Liver (tissue), 9 donors: ENCODE data around the gene STARD3. TPM values are rescaled to one million over a fixed set of nuclear protein-coding genes. Genes with fewer than 3 reads are reported as not detected.

Experiments used
- DNase-seq: peaks from one replicate; pipeline ENCODE4 v3.0.0-alpha.2; 2017; ENCODE audit warnings: low spot score
- H3K27ac ChIP-seq, 2 donors: one replicate each; pipeline ENCODE4 v1.7.0; 2013; ENCODE audit warnings: inconsistent platforms in 2 of 2, low read length in 2 of 2, control low read depth in 1 of 2, low read depth in 1 of 2, mild to moderate bottlenecking in 1 of 2
- H3K27me3 ChIP-seq, 4 donors: one replicate each; pipeline versions ENCODE4 v1.6.1 to v1.7.0; 2013; ENCODE audit warnings: low read length in 3 of 4, inconsistent platforms in 1 of 4, mild to moderate bottlenecking in 1 of 4, moderate library complexity in 1 of 4; ENCODE audit not compliant: control insufficient read depth in 4 of 4, insufficient read depth in 4 of 4
- H3K36me3 ChIP-seq, 4 donors: one replicate each; pipeline versions ENCODE4 v1.6.1 to v1.7.0; 2013; ENCODE audit warnings: low read length in 3 of 4, mild to moderate bottlenecking in 3 of 4, low read depth in 1 of 4, moderate library complexity in 1 of 4; ENCODE audit not compliant: control insufficient read depth in 4 of 4, insufficient read depth in 3 of 4
- H3K4me1 ChIP-seq, 4 donors: one replicate each; pipeline versions ENCODE4 v1.6.1 to v1.7.0; 2013; ENCODE audit warnings: low read length in 3 of 4, mild to moderate bottlenecking in 3 of 4, moderate library complexity in 1 of 4; ENCODE audit not compliant: control insufficient read depth in 4 of 4, insufficient read depth in 4 of 4
- H3K4me3 ChIP-seq, 3 donors: one replicate each; pipeline versions ENCODE4 v1.6.1 to v1.7.0; 2013; ENCODE audit warnings: low read length in 3 of 3, control low read depth in 1 of 3, low read depth in 1 of 3, mild to moderate bottlenecking in 1 of 3
- H3K9ac ChIP-seq, 2 donors: one replicate each; pipeline ENCODE4 v1.7.0; 2013; ENCODE audit warnings: low read length in 2 of 2, mild to moderate bottlenecking in 2 of 2, moderate library complexity in 2 of 2, control low read depth in 1 of 2, low read depth in 1 of 2
- H3K9me3 ChIP-seq, 4 donors: one replicate each; pipeline versions ENCODE4 v1.6.1 to v1.7.0; 2013; ENCODE audit warnings: low read length in 3 of 4; ENCODE audit not compliant: control insufficient read depth in 4 of 4
- EGR1 ChIP-seq, 2 donors: IDR thresholded peaks; 2 replicates each; pipeline ENCODE4 v1.6.1; 2016 to 2018; ENCODE audit warnings: antibody characterized with exemption in 2 of 2, low read depth in 2 of 2
- FOXA1 ChIP-seq: IDR thresholded peaks from 2 replicates; pipeline ENCODE4 v1.6.1; 2016; ENCODE audit warnings: antibody characterized with exemption
- GABPA ChIP-seq, 2 donors: IDR thresholded peaks in 1 of 2; conservative IDR thresholded peaks in 1 of 2; 2 replicates each; pipeline ENCODE4 v1.6.1; 2016; ENCODE audit warnings: antibody characterized with exemption in 2 of 2, mild to moderate bottlenecking in 1 of 2, moderate library complexity in 1 of 2
- HNF4A ChIP-seq, 2 donors: conservative IDR thresholded peaks; 2 replicates each; pipeline ENCODE4 v1.6.1; 2016; ENCODE audit warnings: antibody characterized with exemption in 2 of 2, mild to moderate bottlenecking in 2 of 2
- HNF4G ChIP-seq: IDR thresholded peaks from 2 replicates; pipeline ENCODE4 v1.6.1; 2016; ENCODE audit warnings: antibody characterized with exemption
- JUND ChIP-seq, 2 donors: IDR thresholded peaks; 2 replicates each; pipeline ENCODE4 v1.6.1; 2016; ENCODE audit warnings: antibody characterized with exemption in 2 of 2
- NR2F2 ChIP-seq: IDR thresholded peaks from 2 replicates; pipeline ENCODE4 v1.6.1; 2016; ENCODE audit warnings: antibody characterized with exemption
- RAD21 ChIP-seq, 2 donors: IDR thresholded peaks; 2 replicates each; pipeline ENCODE4 v1.6.1; 2016; ENCODE audit warnings: antibody characterized with exemption in 2 of 2, mild to moderate bottlenecking in 2 of 2
- RXRA ChIP-seq, 2 donors: IDR thresholded peaks; 2 replicates each; pipeline ENCODE4 v1.6.1; 2017 to 2018; ENCODE audit warnings: antibody characterized with exemption in 2 of 2, mild to moderate bottlenecking in 1 of 2
- TAF1 ChIP-seq: conservative IDR thresholded peaks from 2 replicates; pipeline ENCODE4 v1.6.1; 2016; ENCODE audit warnings: antibody characterized with exemption, mild to moderate bottlenecking
- WGBS: extraction: QIAGEN DNeasy Blood & Tissue Kit; methylation state at CpG from one replicate; pipeline ENCODE4 v1.1.7; 2013; 5-methylcytosine and 5-hydroxymethylcytosine counted together
- polyA plus RNA-seq, 2 donors: library from polyadenylated mRNA; stranded (reverse) in 1 of 2; unstranded in 1 of 2; fragments of 200-250 nt in 1 of 2; fragments of >200 nt in 1 of 2; fragmentation: Nextera tagmentation in 1 of 2; extraction: Ambion mirVana in 1 of 2; gene quantifications; one replicate each; pipeline versions ENCODE4 v1.2.1 to v1.2.3, GENCODE V29; 2013 to 2015
- total RNA-seq, 2 donors: library from RNA; depleted of rRNA; stranded (reverse); fragments of >200 nt; gene quantifications; one replicate each; pipeline ENCODE4 v1.2.3, GENCODE V29; 2014
- TF ChIP-seq, protein P1 (sequence below): IDR thresholded peaks from 2 replicates; pipeline ENCODE4 v1.6.1; 2016; ENCODE audit warnings: antibody characterized with exemption
- TF ChIP-seq, protein P2 (sequence below): IDR thresholded peaks from 2 replicates; pipeline ENCODE4 v1.6.1; 2016; ENCODE audit warnings: antibody characterized with exemption, mild to moderate bottlenecking
- TF ChIP-seq, protein P3 (sequence below): IDR thresholded peaks from 2 replicates; pipeline ENCODE4 v1.6.1; 2016; ENCODE audit warnings: antibody characterized with exemption
- TF ChIP-seq, protein P4 (sequence below): IDR thresholded peaks from 2 replicates; pipeline ENCODE4 v1.6.1; 2016; ENCODE audit warnings: antibody characterized with exemption
- donor health status: healthy.
- donor health status: healthy.
- donor health status: healthy.
- donor health status: healthy.
- donor health status: healthy.

STARD3 gene
- total and polyA plus RNA-seq, 4 donors = 15.0 to 34.0 (median 23.2) TPM

DNA sequence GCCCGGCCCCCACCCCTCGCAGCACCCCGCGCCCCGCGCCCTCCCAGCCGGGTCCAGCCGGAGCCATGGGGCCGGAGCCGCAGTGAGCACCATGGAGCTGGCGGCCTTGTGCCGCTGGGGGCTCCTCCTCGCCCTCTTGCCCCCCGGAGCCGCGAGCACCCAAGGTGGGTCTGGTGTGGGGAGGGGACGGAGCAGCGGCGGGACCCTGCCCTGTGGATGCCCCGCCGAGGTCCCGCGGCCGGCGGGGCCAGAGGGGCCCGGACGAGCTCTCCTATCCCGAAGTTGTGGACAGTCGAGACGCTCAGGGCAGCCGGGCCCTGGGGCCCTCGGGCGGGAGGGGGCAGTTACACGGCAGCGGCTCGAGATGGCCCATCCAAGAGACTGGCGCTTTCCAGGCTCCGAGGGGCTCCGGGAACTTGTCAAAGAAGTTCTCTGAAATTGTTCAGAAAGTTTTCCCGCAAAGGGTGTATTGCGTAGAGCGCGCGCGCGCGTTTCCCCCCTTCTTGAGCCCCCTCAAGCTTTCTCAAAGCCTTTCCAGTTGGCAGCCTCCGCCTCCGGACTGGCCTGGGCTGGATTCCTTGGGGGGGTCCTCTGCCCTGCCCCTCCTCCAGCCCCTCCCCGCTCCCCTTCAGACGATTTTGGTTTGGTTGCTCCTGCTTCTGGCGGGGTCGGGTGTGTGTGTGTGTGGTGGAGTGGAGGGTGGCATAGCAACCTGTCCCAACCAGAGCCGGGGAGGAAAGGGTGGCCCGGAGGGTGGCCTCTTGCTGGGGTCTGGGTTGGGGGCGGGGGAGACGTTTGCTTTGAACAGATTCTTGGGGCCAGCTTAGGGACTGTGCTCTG, 63.4 kb downstream of the STARD3 start:
- no peak for DNase-seq
- Histone ChIP-seq H3K36me3 (no peaks in the 10 kb centered on the region), H3K4me3 (peak overlapping the region in 2 of 3 donors; percentile 75 to 81), H3K4me1 (peaks cover 29 to 62% (median 53%) of the 10 kb centered on the region in 4 donors), H3K27me3 (no peaks in the 10 kb centered on the region), H3K9me3 (no peaks in the 10 kb centered on the region), H3K27ac (peak overlapping the region; percentile 95 to 98), H3K9ac (peak overlapping the region; percentile 36 to 74)
- TF ChIP-seq, protein P1, sequence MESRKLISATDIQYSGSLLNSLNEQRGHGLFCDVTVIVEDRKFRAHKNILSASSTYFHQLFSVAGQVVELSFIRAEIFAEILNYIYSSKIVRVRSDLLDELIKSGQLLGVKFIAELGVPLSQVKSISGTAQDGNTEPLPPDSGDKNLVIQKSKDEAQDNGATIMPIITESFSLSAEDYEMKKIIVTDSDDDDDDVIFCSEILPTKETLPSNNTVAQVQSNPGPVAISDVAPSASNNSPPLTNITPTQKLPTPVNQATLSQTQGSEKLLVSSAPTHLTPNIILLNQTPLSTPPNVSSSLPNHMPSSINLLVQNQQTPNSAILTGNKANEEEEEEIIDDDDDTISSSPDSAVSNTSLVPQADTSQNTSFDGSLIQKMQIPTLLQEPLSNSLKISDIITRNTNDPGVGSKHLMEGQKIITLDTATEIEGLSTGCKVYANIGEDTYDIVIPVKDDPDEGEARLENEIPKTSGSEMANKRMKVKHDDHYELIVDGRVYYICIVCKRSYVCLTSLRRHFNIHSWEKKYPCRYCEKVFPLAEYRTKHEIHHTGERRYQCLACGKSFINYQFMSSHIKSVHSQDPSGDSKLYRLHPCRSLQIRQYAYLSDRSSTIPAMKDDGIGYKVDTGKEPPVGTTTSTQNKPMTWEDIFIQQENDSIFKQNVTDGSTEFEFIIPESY = no peak
- WGBS = 3% methylated on average over 57 of the region's 57 CpGs

DNA sequence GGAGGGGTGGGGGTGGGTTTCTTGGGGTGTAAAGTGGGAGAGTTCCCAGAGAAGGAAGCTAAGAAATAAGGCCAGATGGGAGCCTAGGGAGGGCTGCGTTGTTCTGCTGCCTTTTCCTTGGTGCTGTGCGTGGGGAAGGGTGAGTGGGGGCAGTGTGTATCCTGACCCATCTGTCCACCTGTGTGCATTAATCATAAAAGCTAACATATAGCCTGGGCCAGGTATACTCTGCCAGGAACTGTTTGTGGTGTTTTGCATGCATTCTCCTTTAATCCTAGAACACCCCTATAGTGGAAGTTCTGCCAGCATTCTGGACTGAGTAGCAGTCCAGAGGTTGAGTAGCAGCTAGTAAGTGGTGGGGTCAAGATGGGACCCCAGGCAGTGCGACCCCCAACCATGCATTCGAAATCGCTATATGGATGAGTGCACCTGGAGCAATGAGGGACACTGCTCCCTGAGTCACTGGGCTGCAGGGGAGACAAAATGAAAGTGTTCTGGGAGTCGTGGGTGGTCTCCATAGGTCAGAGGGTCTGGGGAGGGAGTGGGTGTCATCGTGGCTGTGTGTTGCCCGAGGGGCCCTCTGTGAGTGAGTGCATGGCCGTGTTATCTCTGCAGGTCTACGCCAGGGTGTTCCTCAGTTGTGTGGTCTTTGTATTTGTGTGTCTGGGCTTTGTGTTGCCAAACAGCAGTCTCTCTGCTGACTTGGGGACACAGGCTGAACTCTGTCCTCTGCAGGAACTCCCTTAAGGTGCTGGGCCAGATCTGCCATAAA, 64.3 kb downstream of the STARD3 start:
- peak overlapping the region in 2 of 3 donors; percentile 31 to 81 for H3K4me3 ChIP-seq
- H3K9ac ChIP-seq = peak overlapping the region; percentile 8 to 74
- no peak for DNase-seq
- H3K4me1 ChIP-seq = peaks cover 28 to 62% (median 54%) of the 10 kb centered on the region in 4 donors
- peak overlapping the region; percentile 95 to 98 for H3K27ac ChIP-seq
- no peak for TF ChIP-seq RXRA (IDR thresholded peaks at IDR 0.05)
- TF ChIP-seq HNF4A (conservative IDR thresholded peaks at IDR 0.05) = no peak
- no peak for TF ChIP-seq JUND (IDR thresholded peaks at IDR 0.05)
- TF ChIP-seq, protein P2, sequence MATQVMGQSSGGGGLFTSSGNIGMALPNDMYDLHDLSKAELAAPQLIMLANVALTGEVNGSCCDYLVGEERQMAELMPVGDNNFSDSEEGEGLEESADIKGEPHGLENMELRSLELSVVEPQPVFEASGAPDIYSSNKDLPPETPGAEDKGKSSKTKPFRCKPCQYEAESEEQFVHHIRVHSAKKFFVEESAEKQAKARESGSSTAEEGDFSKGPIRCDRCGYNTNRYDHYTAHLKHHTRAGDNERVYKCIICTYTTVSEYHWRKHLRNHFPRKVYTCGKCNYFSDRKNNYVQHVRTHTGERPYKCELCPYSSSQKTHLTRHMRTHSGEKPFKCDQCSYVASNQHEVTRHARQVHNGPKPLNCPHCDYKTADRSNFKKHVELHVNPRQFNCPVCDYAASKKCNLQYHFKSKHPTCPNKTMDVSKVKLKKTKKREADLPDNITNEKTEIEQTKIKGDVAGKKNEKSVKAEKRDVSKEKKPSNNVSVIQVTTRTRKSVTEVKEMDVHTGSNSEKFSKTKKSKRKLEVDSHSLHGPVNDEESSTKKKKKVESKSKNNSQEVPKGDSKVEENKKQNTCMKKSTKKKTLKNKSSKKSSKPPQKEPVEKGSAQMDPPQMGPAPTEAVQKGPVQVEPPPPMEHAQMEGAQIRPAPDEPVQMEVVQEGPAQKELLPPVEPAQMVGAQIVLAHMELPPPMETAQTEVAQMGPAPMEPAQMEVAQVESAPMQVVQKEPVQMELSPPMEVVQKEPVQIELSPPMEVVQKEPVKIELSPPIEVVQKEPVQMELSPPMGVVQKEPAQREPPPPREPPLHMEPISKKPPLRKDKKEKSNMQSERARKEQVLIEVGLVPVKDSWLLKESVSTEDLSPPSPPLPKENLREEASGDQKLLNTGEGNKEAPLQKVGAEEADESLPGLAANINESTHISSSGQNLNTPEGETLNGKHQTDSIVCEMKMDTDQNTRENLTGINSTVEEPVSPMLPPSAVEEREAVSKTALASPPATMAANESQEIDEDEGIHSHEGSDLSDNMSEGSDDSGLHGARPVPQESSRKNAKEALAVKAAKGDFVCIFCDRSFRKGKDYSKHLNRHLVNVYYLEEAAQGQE = no peak
- no peak for TF ChIP-seq GABPA (IDR thresholded peaks at IDR 0.05 in 1 of 2, conservative IDR thresholded peaks at IDR 0.05 in 1 of 2)
- TF ChIP-seq FOXA1 = no peak
- TF ChIP-seq EGR1 (IDR thresholded peaks at IDR 0.05; ENCODE audit: low read depth in 2 of 2) = no peak
- TF ChIP-seq, protein P3, sequence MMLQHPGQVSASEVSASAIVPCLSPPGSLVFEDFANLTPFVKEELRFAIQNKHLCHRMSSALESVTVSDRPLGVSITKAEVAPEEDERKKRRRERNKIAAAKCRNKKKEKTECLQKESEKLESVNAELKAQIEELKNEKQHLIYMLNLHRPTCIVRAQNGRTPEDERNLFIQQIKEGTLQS = no peak
- TF ChIP-seq RAD21 (IDR thresholded peaks at IDR 0.05) = no peak
- TF ChIP-seq, protein P4, sequence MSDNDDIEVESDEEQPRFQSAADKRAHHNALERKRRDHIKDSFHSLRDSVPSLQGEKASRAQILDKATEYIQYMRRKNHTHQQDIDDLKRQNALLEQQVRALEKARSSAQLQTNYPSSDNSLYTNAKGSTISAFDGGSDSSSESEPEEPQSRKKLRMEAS = no peak
- TF ChIP-seq, protein P1 = no peak
- TF ChIP-seq TAF1 = no peak
- no peak for TF ChIP-seq NR2F2
- no peak for TF ChIP-seq HNF4G
- H3K9me3 ChIP-seq = no peaks in the 10 kb centered on the region
- WGBS = 26% methylated on average over 10 of the region's 10 CpGs
- H3K27me3 ChIP-seq = no peaks in the 10 kb centered on the region
- H3K36me3 ChIP-seq = no peaks in the 10 kb centered on the region
